GM12878 (cell line): ENCODE data around the gene COLQ.
"Not testable (repeated sequence)": the region's sequence is repeated elsewhere in the genome, so short reads cannot be mapped to it uniquely, and the experiment has no call there.

Experiments used
- BCL3 ChIP-seq: IDR thresholded peaks from 2 replicates; pipeline ENCODE4 v1.6.1; 2011; ENCODE audit warnings: borderline replicate concordance, low read depth, mild to moderate bottlenecking, moderate library complexity, low read length; ENCODE audit not compliant: insufficient read depth, poor library complexity, severe bottlenecking
- BHLHE40 ChIP-seq, 2 experiments: fragments of 450-650 bp in 1 of 2; IDR thresholded peaks; 2 replicates each; pipeline ENCODE4 v1.6.1; 2011 to 2017; ENCODE audit warnings: low read depth in 2 of 2, borderline replicate concordance in 1 of 2, improper control_type of control experiment in 1 of 2, low read length in 1 of 2, mild to moderate bottlenecking in 1 of 2
- CEBPZ ChIP-seq: fragments of 150-350 bp; IDR thresholded peaks from 2 replicates; pipeline ENCODE4 v1.6.1; 2016; ENCODE audit warnings: low read depth, low read length
- CTCF ChIP-seq, 3 experiments: IDR thresholded peaks in 2 of 3; conservative IDR thresholded peaks in 1 of 3; 2 replicates each; pipeline ENCODE4 v1.5.1; 2011; ENCODE audit warnings: low read depth in 3 of 3, low read length in 3 of 3, mild to moderate bottlenecking in 3 of 3, control low read depth in 2 of 3, moderate library complexity in 2 of 3, inconsistent platforms in 1 of 3, mixed read lengths in 1 of 3; ENCODE audit not compliant: control insufficient read depth in 2 of 3, insufficient read depth in 1 of 3; ENCODE audit errors: extremely low read depth in 1 of 3
- NFYB ChIP-seq: IDR thresholded peaks from 2 replicates; pipeline ENCODE4 v1.6.1; 2011; ENCODE audit warnings: low read depth, mild to moderate bottlenecking, low read length, improper control_type of control experiment, moderate library complexity; ENCODE audit not compliant: insufficient read depth
- PML ChIP-seq: IDR thresholded peaks from 2 replicates; pipeline ENCODE4 v1.6.1; 2012; ENCODE audit warnings: low read length, inconsistent platforms
- POLR2A ChIP-seq: IDR thresholded peaks from 2 replicates; pipeline ENCODE4 v1.6.1; 2011; ENCODE audit warnings: low read depth, mild to moderate bottlenecking, low read length
- POLR2AphosphoS5 ChIP-seq: IDR thresholded peaks from 2 replicates; pipeline ENCODE4 v1.6.1; 2011; ENCODE audit warnings: mild to moderate bottlenecking, low read length, inconsistent platforms
- SREBF1 ChIP-seq: IDR thresholded peaks from 2 replicates; pipeline ENCODE4 v1.6.1; 2012; ENCODE audit warnings: mild to moderate bottlenecking, low read length
- TAF1 ChIP-seq: IDR thresholded peaks from 2 replicates; pipeline ENCODE4 v1.6.1; 2011; ENCODE audit warnings: mild to moderate bottlenecking, low read depth, low read length, borderline replicate concordance
- TF ChIP-seq, protein P1 (sequence below): IDR thresholded peaks from 2 replicates; pipeline ENCODE4 v1.6.1; 2012; ENCODE audit warnings: low read depth, low read length, improper control_type of control experiment

DNA sequence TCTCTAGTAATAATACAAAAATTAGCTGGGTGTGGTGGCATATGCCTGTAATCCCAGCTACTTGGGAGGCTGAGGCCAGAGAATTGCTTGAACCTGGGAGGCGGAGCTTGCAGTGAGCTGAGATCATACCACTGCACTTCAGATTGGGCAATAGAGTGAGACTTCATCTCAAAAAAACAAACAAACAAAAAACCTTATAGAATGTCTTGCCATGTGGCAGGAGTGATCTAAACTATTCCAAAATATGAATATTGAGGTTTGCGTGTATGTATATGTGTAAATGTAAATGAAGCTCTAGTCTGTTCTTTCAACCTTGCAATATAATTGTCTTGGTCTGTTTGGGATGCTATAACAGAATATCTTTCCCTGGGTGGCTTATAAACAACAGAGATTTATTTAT is 11.1 kb upstream of the COLQ start:
- TF ChIP-seq POLR2A; SREBF1; BCL3; CEBPZ; CTCF (IDR thresholded peaks at IDR 0.05 in 2 of 3, conservative IDR thresholded peaks at IDR 0.05 in 1 of 3; ENCODE audit: control insufficient read depth in 2 of 3, extremely low read depth in 1 of 3, insufficient read depth in 1 of 3, low read depth in 3 of 3, low read length in 3 of 3); NFYB; PML; POLR2AphosphoS5; TAF1; BHLHE40 (IDR thresholded peaks at IDR 0.05; ENCODE audit: borderline replicate concordance in 1 of 2, low read depth in 2 of 2, low read length in 1 of 2): not testable (repeated sequence)
- TF ChIP-seq, protein P1, sequence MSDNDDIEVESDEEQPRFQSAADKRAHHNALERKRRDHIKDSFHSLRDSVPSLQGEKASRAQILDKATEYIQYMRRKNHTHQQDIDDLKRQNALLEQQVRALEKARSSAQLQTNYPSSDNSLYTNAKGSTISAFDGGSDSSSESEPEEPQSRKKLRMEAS = not testable (repeated sequence)
